Natural killer cell (primary cell): Measurements from ENCODE around the gene ARHGAP26. TPM values are rescaled to one million over a fixed set of nuclear protein-coding genes. Genes with fewer than 3 reads are reported as not detected.
A peak's percentile ranks its signal among the peaks of the same experiment; 100 is the strongest.

Experiments
- ATAC-seq, 3 donors: fragments of 150-1000 bp in 2 of 3; fragments of 200-7000 bp in 1 of 3; cut with Tn5 transposase; 1 replicate in 1 of 3; 2 replicates in 2 of 3; pipeline ENCODE4 v1.10.0; 2021; ENCODE audit warnings: mild to moderate bottlenecking in 2 of 3, moderate library complexity in 2 of 3
- DNase-seq, 2 donors: peaks; one replicate each; pipeline versions ENCODE4 v3.0.0 to v3.0.0-alpha.2; 2013 to 2021; ENCODE audit warnings: mixed read lengths in 1 of 2
- H3K27ac ChIP-seq: one replicate; pipeline ENCODE4 v1.5.1; 2013; ENCODE audit warnings: mild to moderate bottlenecking, low read length
- H3K27me3 ChIP-seq: one replicate; pipeline ENCODE4 v1.6.1; 2013; ENCODE audit warnings: low read length; ENCODE audit not compliant: control insufficient read depth, insufficient read depth
- H3K36me3 ChIP-seq: one replicate; pipeline ENCODE4 v1.6.1; 2013; ENCODE audit warnings: low read length; ENCODE audit not compliant: control insufficient read depth, insufficient read depth
- H3K4me1 ChIP-seq: one replicate; pipeline ENCODE4 v1.6.1; 2013; ENCODE audit warnings: low read length; ENCODE audit not compliant: control insufficient read depth, insufficient read depth
- H3K4me3 ChIP-seq: one replicate; pipeline ENCODE4 v1.5.1; 2013; ENCODE audit warnings: low read length
- H3K9me3 ChIP-seq: one replicate; pipeline ENCODE4 v1.6.1; 2013; ENCODE audit warnings: low read length; ENCODE audit not compliant: control insufficient read depth, insufficient read depth
- H3K27ac Mint-ChIP-seq, 2 donors: one replicate each; pipeline ENCODE4 v1.8.0; 2022; ENCODE audit warnings: mild to moderate bottlenecking in 2 of 2, mixed read lengths in 2 of 2, moderate library complexity in 1 of 2
- H3K27me3 Mint-ChIP-seq, 2 donors: one replicate each; pipeline ENCODE4 v1.8.0; 2022; ENCODE audit warnings: low read depth in 2 of 2, mixed read lengths in 2 of 2
- H3K36me3 Mint-ChIP-seq: one replicate; pipeline ENCODE4 v1.8.0; 2022; ENCODE audit warnings: mixed read lengths
- H3K4me1 Mint-ChIP-seq, 2 donors: one replicate each; pipeline ENCODE4 v1.8.0; 2022; ENCODE audit warnings: mixed read lengths in 2 of 2
- H3K4me3 Mint-ChIP-seq: one replicate; pipeline ENCODE4 v1.8.0; 2022; ENCODE audit warnings: mild to moderate bottlenecking, moderate library complexity, mixed read lengths
- H3K9me3 Mint-ChIP-seq, 2 donors: one replicate each; pipeline ENCODE4 v1.8.0; 2022; ENCODE audit warnings: mixed read lengths in 2 of 2
- WGBS: methylation state at CpG from one replicate; pipeline ENCODE4 v1.1.7; 2013; ENCODE audit warnings: missing lambda C conversion rate; ENCODE audit not compliant: insufficient coverage; 5-methylcytosine and 5-hydroxymethylcytosine counted together
- intact Hi-C: fragments of 100-400 bp; cut with micrococcal nuclease; formaldehyde crosslinking; loops from one replicate; pipeline ENCODE4 v1.14.2; 2022
- total RNA-seq, 4 donors: library from RNA; stranded (reverse); fragments of 120-200 nt in 1 of 4; gene quantifications; one replicate each; pipeline versions ENCODE4 v1.2.3 to v1.2.4, GENCODE V29; 2013 to 2022
- TF ChIP-seq, protein P1 (sequence below): fragments of 200-600 bp; IDR thresholded peaks from one replicate; pipeline ENCODE4 v1.8.0; 2022; ENCODE audit warnings: antibody characterized with exemption

Gene ARHGAP26
- total RNA-seq, 3 donors from 2014 or later (not counting 1 experiment from before 2014, with no cell fraction given) = 153 to 159 (median 158) TPM

DNA sequence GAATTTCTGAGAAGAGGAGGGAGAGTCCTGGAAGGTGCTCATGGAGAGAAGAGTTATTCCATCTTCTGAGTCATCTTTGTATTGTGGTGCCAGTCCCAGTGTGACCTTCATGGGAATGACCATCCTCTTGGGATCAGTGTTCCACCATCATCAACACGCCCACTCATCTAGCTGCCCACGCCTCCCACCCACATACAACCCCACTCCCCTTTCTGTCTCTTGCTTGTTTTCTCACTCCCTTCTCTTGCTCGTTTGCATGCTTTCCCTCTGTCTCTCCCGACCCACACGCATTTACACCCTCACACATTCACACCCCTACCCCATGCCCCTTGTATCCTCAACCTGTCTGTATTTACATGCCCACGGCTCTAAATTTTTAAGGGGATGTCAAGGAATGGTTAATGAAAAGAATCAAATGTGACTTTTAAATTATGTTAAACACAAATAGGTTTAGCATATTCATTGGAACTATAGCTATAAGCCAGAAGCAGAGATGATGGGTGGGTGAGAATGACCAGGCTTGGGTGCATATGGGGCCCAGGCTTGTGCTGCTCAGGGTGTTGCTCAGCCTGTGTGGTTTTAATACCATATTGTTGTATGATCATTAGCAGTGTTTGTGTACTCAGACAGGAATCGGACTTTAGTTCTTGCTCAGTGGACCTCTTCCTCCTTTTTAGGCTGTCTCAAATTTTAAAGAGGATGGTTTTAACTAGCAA lies 160.4 kb downstream of the ARHGAP26 start:
- peaks cover 91 to 96% of the 10 kb centered on the region in 2 donors for H3K4me1 Mint-ChIP-seq
- no peak overlapping the region for H3K4me3 ChIP-seq
- H3K27me3 Mint-ChIP-seq = no peaks in the 10 kb centered on the region
- DNase-seq = no peak
- peak overlapping the region; percentile 94 to 98 for H3K27ac Mint-ChIP-seq
- peaks cover 18% of the 10 kb centered on the region for H3K36me3 ChIP-seq
- intact Hi-C loops = no loop called here
- 79% methylated on average over 6 of the region's 7 CpGs for WGBS
- H3K4me1 ChIP-seq = peaks cover 52% of the 10 kb centered on the region
- no peaks in the 10 kb centered on the region for H3K9me3 ChIP-seq
- H3K36me3 Mint-ChIP-seq = no peaks in the 10 kb centered on the region
- H3K4me3 Mint-ChIP-seq = peak overlapping the region; percentile 83
- H3K27ac ChIP-seq = peak overlapping the region; percentile 93
- ATAC-seq = no peak
- H3K9me3 Mint-ChIP-seq = peaks cover 0 to 2% of the 10 kb centered on the region in 2 donors
- TF ChIP-seq, protein P1, sequence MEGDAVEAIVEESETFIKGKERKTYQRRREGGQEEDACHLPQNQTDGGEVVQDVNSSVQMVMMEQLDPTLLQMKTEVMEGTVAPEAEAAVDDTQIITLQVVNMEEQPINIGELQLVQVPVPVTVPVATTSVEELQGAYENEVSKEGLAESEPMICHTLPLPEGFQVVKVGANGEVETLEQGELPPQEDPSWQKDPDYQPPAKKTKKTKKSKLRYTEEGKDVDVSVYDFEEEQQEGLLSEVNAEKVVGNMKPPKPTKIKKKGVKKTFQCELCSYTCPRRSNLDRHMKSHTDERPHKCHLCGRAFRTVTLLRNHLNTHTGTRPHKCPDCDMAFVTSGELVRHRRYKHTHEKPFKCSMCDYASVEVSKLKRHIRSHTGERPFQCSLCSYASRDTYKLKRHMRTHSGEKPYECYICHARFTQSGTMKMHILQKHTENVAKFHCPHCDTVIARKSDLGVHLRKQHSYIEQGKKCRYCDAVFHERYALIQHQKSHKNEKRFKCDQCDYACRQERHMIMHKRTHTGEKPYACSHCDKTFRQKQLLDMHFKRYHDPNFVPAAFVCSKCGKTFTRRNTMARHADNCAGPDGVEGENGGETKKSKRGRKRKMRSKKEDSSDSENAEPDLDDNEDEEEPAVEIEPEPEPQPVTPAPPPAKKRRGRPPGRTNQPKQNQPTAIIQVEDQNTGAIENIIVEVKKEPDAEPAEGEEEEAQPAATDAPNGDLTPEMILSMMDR = no peak
- H3K27me3 ChIP-seq = no peaks in the 10 kb centered on the region

DNA sequence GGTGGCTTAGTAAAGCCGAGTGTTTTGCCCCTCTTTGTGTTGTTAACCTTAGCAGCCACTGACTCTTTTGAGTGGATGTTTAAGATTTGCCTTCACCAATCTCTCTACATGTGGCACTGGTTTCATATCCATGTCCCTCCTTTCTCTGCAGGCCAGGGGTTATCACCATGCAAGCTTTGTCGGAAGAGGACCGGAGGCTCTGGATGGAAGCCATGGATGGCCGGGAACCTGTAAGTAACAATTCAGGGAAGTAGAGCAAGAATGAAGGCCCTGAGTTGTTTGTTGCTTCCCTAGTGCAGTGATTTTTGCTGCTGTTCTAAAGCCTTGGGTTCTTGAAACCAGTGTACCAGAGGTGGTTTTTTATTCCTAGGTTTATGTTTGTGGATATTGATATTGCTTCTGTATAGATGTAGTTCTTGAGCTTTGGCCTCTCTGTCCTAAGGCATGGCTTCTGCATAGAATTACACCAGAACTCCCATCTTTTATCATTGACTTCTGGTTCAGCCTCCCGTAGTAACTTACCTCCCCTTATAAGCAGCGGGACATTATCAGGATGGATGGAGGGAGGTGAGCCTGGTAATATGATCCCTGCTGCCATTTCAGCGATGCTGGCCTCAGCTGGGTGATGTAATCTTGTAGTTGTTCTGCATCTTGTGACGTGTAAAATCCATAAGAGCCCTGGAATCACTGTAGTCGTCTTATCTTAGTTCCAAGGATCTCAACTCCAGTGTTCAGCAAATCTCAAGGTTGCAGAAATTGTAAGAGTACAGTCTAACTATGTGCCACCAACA lies 161.9 kb downstream of the ARHGAP26 start:
- 94% methylated on average over 7 of the region's 9 CpGs for WGBS
- Mint-ChIP-seq H3K27ac (peak overlapping the region; percentile 94 to 98), H3K4me1 (peaks cover 88 to 94% of the 10 kb centered on the region in 2 donors), H3K9me3 (peaks cover 0 to 2% of the 10 kb centered on the region in 2 donors), H3K36me3 (no peaks in the 10 kb centered on the region), H3K27me3 (no peaks in the 10 kb centered on the region), H3K4me3 (peak overlapping the region; percentile 38)
- H3K27ac ChIP-seq = peak overlapping the region; percentile 93
- H3K4me1 ChIP-seq = peaks cover 40% of the 10 kb centered on the region
- no peaks in the 10 kb centered on the region for H3K9me3 ChIP-seq
- H3K27me3 ChIP-seq = no peaks in the 10 kb centered on the region
- peaks cover 18% of the 10 kb centered on the region for H3K36me3 ChIP-seq
- no peak overlapping the region for H3K4me3 ChIP-seq
- TF ChIP-seq, protein P1 = no peak
- ATAC-seq (no peak), DNase-seq (no peak)
- intact Hi-C loops = no loop called here

DNA sequence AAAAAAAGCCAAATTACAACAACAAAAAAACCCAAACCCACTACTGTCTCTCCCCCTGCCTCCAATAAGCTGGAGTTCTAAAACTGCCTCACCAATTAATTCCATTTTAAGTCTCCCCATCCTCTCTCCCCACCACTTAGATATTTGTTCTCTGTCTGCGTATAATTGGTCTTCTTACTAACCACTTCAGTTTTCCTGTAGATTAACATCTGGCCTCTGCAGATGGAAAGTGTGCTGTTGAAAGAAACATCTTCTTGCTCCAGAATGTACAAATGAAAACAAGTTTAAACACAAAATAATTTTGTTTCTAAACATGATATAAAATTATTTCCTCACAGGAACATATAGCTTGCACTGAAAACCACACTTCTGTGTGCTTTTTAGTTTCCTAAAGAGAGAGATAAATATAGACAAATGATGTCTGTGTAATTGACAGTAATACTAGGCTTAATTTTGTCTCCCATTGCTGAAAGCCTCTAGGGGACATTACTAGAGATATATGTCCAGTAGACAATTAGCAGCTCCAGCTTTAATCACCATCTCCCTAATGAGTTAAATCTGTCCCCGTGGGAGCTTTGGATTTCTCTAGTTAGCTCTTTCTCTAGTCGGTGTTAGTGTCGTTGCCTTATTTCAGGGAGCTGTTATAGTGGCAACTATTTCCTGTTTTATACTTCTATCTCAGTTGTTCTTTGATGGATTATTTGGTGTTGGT lies 164.0 kb downstream of the ARHGAP26 start:
- H3K4me3 ChIP-seq = no peak overlapping the region
- Mint-ChIP-seq H3K27me3 (no peaks in the 10 kb centered on the region), H3K36me3 (no peaks in the 10 kb centered on the region), H3K9me3 (no peaks in the 10 kb centered on the region), H3K4me3 (peak overlapping the region; percentile 66), H3K27ac (peak overlapping the region; percentile 80 to 98), H3K4me1 (peaks cover 69 to 84% of the 10 kb centered on the region in 2 donors)
- DNase-seq (no peak), ATAC-seq (no peak)
- no peaks in the 10 kb centered on the region for H3K9me3 ChIP-seq
- peaks cover 32% of the 10 kb centered on the region for H3K4me1 ChIP-seq
- WGBS = 60% methylated on average over 1 of the region's 4 CpGs
- H3K27me3 ChIP-seq = no peaks in the 10 kb centered on the region
- TF ChIP-seq, protein P1 = no peak
- intact Hi-C loops = no loop called here
- peaks cover 18% of the 10 kb centered on the region for H3K36me3 ChIP-seq
- peak overlapping the region; percentile 46 for H3K27ac ChIP-seq
